ENCODE measurements around the gene ADA. TPM values are rescaled to one million over a fixed set of nuclear protein-coding genes. Genes with fewer than 3 reads are reported as not detected.

Gene ADA
- total RNA-seq, 1 donor from 2014 or later, result 11.4 TPM

DNA sequence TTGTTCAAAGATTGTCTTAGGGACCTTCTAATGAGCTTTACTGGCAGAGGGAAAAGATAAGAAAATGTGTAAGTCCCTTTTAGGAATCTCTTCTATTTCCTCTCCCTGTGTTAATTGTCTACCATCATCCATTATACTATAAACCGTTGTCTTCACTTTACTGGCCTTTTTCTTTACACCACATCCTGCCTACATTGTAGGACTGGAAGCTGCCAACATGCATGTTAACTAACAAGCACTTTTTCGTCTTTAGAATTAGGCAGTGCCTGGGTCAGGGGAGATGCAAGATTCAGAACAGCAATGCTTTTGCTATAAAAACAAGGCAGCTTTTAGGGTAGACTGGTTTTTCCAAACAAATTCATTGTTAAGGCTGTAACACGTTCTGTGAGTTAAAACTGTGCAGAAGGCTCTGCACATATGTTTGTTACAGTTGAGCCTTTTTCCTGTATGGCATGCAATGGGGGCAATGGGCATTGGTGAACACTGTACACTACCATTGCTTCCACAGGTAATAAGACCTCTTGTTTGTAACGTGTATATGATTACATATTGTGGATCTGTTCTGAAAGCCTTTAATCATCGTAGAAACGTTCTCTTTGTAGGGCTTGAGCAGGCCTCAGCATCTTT is 80.0 kb downstream of the ADA start:
- no peak for TF ChIP-seq CTCF (IDR thresholded peaks at IDR 0.05)
- H3K4me1 Mint-ChIP-seq (ENCODE audit: low read depth), result peaks cover 33% of the 10 kb centered on the region
- DNase-seq (ENCODE audit: low spot score), result no peak
- no peak overlapping the region for H3K4me3 Mint-ChIP-seq (ENCODE audit: unreplicated experiment)
- no peaks in the 10 kb centered on the region for H3K36me3 Mint-ChIP-seq (ENCODE audit: low read depth)
- no peaks in the 10 kb centered on the region for H3K9me3 Mint-ChIP-seq (ENCODE audit: low read depth)
- no peaks in the 10 kb centered on the region for H3K27me3 Mint-ChIP-seq (ENCODE audit: low read depth)
- no peak overlapping the region for H3K27ac Mint-ChIP-seq (ENCODE audit: unreplicated experiment)

- no peaks in the 10 kb centered on the region for H3K27me3 Mint-ChIP-seq (ENCODE audit: low read depth)
- H3K4me3 Mint-ChIP-seq (ENCODE audit: unreplicated experiment), result no peak overlapping the region
- H3K27ac Mint-ChIP-seq (ENCODE audit: unreplicated experiment), result no peak overlapping the region
- no peaks in the 10 kb centered on the region for H3K36me3 Mint-ChIP-seq (ENCODE audit: low read depth)
- H3K4me1 Mint-ChIP-seq (ENCODE audit: low read depth), result peaks cover 25% of the 10 kb centered on the region
- no peaks in the 10 kb centered on the region for H3K9me3 Mint-ChIP-seq (ENCODE audit: low read depth)
- TF ChIP-seq CTCF (IDR thresholded peaks at IDR 0.05), result no peak
- DNase-seq (ENCODE audit: low spot score), result no peak
Observed at GRCh38 chr20:44570367-44570766, 81.1 kb downstream of the ADA start.

Other genes with a start within 250 kb of the ADA start
- 16.5 to 18.4 TPM (median 17.1 TPM) in 3 replicates for gene TTPAL, start 175.8 kb downstream of the ADA start, total RNA-seq
- 102 to 121 TPM (median 116 TPM) in 3 replicates for gene SERINC3, start 129.6 kb downstream of the ADA start, total RNA-seq
- gene PKIG, start 69.1 kb downstream of the ADA start, total RNA-seq, result 20.3 to 29.3 TPM (median 26.1 TPM) in 3 replicates
- gene CCN5, start 63.7 kb upstream of the ADA start, total RNA-seq, result 1.6 to 1.7 TPM (median 1.7 TPM) in 3 replicates
- 0.59 to 1.6 TPM (median 0.77 TPM) in 3 replicates for gene KCNK15, start 94.2 kb upstream of the ADA start, total RNA-seq
- gene RIMS4, start 158.8 kb upstream of the ADA start, total RNA-seq, result 1.4 to 2.1 TPM (median 1.7 TPM) in 3 replicates
- 170 to 201 TPM (median 191 TPM) in 3 replicates for gene YWHAB, start 234.0 kb upstream of the ADA start, total RNA-seq

All from chondrocyte (in vitro differentiated cells).